Gastrocnemius medialis (tissue), 4 donors: ENCODE data around the gene CD34.

ENCODE experiments used
- POLR2A ChIP-seq, 2 donors: fragments of 450-650 bp; IDR thresholded peaks; one replicate each; pipeline ENCODE4 v1.6.1; 2017; ENCODE audit warnings: antibody characterized with exemption in 2 of 2, mild to moderate bottlenecking in 2 of 2, moderate library complexity in 2 of 2
- TF ChIP-seq, protein P1 (sequence below), 5 experiments: fragments of 450-650 bp in 3 of 5; fragments of 200-600 bp in 2 of 5; sonication (generic) in 2 of 5; IDR thresholded peaks in 4 of 5; conservative IDR thresholded peaks in 1 of 5; 1 replicate in 4 of 5; 2 replicates in 1 of 5; pipeline ENCODE4 v1.5.1; 2016 to 2019; ENCODE audit warnings: antibody characterized with exemption in 5 of 5, mild to moderate bottlenecking in 3 of 5, moderate library complexity in 3 of 5

DNA sequence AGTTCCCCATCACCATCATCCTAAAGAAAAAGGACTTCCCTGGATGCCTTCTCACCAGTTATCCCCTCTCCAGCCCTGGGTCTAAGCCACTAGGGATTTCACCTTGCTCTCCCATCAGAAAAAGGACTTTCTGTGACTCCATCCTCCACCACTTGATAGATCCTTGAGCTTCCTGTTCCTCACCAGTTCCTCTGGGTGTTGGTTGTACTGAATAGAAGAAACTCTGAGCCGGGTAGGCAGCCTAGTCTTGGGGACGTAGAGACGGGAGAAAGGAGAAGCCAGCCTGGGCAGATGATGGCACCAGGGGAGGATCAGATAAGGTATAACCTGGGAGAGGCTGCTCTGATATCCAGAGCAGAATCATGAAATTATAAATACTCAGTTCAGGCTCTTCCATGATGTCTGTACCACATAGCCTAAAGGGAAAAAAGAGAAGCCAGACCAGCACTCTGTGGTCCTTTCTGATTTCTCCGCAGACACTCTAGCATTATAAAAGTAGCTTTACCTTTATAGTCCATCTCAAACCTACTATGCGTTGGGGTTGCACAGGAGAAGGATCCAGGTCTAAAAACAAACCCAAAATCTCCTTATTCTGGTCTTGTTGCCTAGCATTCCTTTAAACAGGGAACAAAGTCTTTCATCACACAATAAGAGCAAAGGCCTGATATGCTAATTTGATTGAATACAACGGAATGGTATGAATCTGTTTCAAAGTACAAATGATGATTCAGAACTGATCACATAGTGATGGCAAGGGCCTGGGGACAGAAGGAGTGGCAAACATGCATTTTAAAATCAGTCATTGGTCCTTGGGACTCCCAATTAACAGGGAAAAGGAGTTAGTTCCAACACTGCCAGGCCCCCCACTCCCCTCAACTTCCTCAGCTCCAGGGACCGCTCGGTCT is 1.2 kb upstream of the CD34 start:
- TF ChIP-seq, protein P1, sequence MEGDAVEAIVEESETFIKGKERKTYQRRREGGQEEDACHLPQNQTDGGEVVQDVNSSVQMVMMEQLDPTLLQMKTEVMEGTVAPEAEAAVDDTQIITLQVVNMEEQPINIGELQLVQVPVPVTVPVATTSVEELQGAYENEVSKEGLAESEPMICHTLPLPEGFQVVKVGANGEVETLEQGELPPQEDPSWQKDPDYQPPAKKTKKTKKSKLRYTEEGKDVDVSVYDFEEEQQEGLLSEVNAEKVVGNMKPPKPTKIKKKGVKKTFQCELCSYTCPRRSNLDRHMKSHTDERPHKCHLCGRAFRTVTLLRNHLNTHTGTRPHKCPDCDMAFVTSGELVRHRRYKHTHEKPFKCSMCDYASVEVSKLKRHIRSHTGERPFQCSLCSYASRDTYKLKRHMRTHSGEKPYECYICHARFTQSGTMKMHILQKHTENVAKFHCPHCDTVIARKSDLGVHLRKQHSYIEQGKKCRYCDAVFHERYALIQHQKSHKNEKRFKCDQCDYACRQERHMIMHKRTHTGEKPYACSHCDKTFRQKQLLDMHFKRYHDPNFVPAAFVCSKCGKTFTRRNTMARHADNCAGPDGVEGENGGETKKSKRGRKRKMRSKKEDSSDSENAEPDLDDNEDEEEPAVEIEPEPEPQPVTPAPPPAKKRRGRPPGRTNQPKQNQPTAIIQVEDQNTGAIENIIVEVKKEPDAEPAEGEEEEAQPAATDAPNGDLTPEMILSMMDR (IDR thresholded peaks at IDR 0.05 in 4 of 5, conservative IDR thresholded peaks at IDR 0.05 in 1 of 5), result no peak
- TF ChIP-seq POLR2A (IDR thresholded peaks at IDR 0.05), result no peak
